GM19193 (cell line): ENCODE results near the gene NGB.

ENCODE experiments used
- POLR2A ChIP-seq: IDR thresholded peaks from 4 replicates; pipeline ENCODE4 v1.6.1; 2011; ENCODE audit not compliant: insufficient read depth, insufficient read length; ENCODE audit errors: extremely low read depth

The NGB gene

DNA sequence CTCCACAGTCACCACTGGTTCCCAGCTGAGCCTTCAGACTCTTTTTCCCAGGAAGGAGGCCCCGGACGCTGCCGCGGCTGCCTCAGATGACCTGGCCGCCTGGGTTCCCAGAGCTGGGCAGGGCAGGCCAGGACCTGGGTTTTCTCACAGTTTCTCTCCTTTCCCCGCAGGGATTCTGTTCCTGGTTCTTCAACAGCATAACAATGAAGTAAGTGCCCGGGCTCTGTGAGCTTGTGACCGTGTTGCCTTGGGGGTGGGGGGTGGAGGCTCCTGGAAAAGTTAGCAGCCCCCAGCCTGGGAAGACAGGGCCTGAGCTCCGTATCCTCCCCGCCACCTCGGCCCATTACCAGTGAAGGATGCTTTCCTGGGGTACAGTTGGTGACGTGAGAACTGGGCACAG is 45.8 kb downstream of the NGB start:
- TF ChIP-seq POLR2A: no peak

DNA sequence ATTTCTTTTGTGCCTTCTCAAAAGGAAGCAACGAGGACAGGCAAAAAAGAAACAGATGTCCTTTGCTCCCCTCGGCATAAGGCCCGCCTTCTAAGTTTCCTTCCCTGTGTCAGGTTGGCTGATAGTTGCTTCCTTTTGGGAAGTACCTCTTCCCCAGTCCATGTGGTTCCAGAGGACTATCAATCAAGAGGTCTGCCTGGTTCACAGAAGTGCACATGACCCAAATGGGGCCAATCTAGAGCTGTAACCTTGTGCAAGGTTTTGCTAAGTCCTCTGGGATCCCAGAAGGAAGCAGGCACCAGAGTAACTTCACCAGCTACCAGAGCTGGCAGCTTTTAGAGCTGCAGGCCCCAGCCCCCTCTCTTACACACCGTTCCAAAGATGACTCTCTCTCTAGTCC is 46.8 kb downstream of the NGB start:
- TF ChIP-seq POLR2A: no peak

DNA sequence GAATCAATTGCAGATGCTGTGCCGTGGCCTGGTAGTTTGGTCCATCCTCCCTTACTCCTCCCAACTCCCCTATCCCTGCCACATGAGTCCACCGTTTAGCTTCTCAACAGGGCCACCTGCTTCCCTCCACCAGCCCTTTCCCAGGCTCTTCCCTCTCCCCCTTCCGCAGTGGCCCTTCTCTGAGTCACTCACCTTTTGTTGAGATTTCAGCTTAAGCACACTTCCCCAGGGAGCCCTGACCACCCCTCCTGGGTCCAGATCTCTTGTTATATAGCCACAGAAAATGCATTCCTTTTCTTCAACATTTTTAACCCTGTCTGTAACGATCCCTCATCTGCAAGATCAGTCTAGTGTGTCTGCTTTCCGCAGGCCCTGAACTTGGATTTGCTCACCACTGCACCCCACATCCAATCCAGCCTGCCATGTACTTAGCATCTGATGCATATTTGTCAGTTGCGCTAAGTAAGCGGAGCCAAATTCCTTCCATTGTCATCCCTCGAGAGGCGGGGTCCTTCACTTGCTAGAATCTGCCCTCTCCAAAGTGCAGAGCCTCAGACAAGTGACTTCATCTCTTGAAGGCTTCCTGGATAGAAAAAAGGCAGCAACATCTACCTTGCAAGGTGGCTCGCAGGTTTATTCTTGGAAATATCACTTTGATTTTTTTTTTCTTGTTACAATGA is 48.3 kb downstream of the NGB start:
- TF ChIP-seq POLR2A: no peak

DNA sequence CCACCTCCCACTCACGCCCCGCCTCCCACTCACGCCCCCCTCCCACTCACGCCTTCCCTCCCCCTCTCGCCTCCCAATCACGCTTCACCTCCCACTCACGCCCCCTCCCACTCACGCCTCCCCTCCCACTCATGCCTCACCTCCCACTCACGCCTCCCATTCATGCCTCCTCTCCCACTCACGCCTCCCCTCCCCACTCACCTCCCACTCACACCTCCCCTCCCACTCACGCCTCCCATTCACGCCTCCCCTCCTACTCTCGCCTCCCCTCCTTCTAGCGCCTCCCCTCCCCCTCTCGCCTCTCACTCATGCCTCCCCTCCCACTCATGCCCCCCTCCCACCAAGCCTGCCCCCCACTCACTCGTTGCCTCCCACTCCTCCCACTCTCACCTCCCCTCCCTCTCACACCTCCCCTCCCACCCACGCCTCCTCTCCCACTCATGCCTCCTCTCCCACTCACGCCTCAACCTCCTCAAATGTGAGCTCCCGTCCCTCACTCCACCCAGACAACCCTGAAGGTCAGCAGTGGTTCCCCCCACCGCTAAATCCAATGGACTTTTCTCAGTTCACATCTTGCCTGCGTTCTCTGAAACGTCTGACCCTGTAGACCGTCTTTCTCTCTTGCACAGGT is 49.6 kb downstream of the NGB start:
- TF ChIP-seq POLR2A: no peak

DNA sequence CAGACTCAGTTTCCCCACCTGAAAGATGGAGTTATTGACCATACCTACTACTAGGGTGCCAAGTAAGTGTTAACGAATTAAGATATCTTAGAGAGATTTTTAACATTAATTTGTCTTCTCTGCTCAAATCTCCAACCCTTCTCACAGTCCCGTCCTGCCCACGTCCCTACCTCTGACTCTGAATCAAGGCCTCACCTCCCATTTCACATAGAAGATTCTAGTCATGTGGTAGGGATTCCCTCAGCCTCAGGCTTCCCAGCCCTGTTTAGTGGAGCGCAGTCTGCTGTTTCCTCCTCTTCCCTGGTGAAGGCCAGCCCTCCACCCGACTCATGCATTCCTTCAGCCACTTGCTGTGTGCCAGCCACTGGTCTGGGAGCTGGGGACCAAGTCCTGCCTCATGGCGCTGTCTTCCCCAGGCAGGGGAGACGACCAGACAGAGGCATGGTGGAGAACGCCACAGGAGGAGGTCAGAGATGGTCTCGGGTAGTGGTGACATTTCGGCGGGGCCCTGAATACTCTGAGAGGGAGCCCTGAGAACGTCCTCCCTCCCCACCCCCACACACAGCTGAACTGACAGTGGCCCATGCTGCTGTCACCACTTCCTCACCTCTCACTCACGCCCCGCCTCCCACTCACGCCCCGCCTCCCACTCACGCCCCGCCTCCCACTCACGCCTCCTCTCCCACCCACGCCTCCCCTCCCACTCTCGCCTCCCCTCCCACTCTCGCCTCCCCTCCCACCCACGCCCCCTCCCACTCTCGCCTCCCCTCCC is 50.6 kb downstream of the NGB start:
- no peak for TF ChIP-seq POLR2A

DNA sequence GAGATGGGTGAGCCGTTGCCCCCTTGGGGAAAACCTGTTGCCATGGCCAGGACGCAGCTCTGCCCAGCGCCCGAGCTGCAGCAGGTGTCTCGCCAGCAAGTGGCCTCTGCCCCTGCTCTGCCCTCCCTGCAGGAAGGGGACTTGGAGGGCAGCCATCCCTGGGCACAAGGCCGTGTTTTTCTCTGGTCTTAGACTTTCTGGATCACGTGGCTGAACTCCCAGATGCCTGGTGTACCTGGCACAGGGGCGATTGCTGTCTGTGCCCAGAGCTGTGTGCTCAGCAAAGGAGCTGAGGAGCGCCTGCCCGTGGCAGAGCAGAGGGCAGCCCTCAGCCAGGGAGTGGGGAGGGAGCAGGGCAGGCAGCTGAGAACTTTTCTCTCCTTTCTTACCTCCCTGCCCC is 51.4 kb downstream of the NGB start:
- no peak for TF ChIP-seq POLR2A

DNA sequence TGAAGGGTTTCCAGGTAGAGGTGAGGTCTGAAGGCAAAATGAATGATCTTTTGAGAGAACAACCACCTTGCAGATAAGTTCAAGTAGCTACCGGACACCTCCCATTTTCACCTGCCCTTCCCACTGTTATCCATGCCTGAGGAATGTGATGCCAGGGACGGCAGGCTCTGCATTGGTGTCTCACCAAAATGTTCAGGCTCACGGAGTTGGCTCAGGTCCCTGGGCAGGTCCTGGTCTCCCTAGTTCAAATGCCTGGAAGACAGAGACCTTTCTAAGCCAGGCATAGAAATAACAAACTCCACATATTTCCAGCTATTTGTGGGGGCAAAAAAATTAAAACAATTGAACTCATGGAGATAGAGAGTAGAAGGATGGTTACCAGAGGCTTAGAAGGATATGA is 53.5 kb downstream of the NGB start:
- no peak for TF ChIP-seq POLR2A
